Kidney (tissue), 14 donors: ENCODE results near the gene ANAPC15. TPM values are rescaled to one million over a fixed set of nuclear protein-coding genes. Genes with fewer than 3 reads are reported as not detected.

Experiments
- DNase-seq, 5 donors: peaks; one replicate each; pipeline ENCODE4 v3.0.0-alpha.2; 2013 to 2020
- FAIRE-seq: peaks from 2 replicates; lab custom pipeline; 2012; peaks lifted over from hg19 to GRCh38; lab: Jason Lieb, UNC
- H3K27ac ChIP-seq, 2 donors: one replicate each; pipeline ENCODE4 v1.7.0; 2013; ENCODE audit warnings: low read depth in 2 of 2, low read length in 2 of 2, inconsistent platforms in 1 of 2
- H3K27me3 ChIP-seq: one replicate; pipeline ENCODE4 v1.7.1; 2013; ENCODE audit warnings: low read length, inconsistent platforms; ENCODE audit not compliant: control insufficient read depth, insufficient read depth
- H3K36me3 ChIP-seq, 3 donors: one replicate each; pipeline versions ENCODE4 v1.7.0 to v1.7.1; 2013; ENCODE audit warnings: low read length in 3 of 3, control low read depth in 1 of 3, inconsistent platforms in 1 of 3; ENCODE audit not compliant: insufficient read depth in 3 of 3, control insufficient read depth in 2 of 3
- H3K4me1 ChIP-seq, 3 donors: one replicate each; pipeline versions ENCODE4 v1.7.0 to v1.7.1; 2013; ENCODE audit warnings: low read length in 3 of 3, inconsistent platforms in 1 of 3, low read depth in 1 of 3; ENCODE audit not compliant: control insufficient read depth in 2 of 3, insufficient read depth in 2 of 3
- H3K4me3 ChIP-seq, 3 donors: one replicate each; pipeline versions ENCODE4 v1.7.0 to v1.8.1; 2013; ENCODE audit warnings: low read length in 3 of 3, control low read depth in 1 of 3, inconsistent platforms in 1 of 3
- H3K9ac ChIP-seq, 3 donors: one replicate each; pipeline versions ENCODE4 v1.7.0 to v1.7.1; 2013; ENCODE audit warnings: low read length in 3 of 3, control low read depth in 1 of 3, inconsistent platforms in 1 of 3
- H3K9me3 ChIP-seq, 3 donors: one replicate each; pipeline versions ENCODE4 v1.7.0 to v1.7.1; 2013; ENCODE audit warnings: low read length in 3 of 3, control low read depth in 1 of 3, inconsistent platforms in 1 of 3; ENCODE audit not compliant: control insufficient read depth in 2 of 3, insufficient read depth in 1 of 3
- intact Hi-C: fragments of 100-400 bp; cut with DNase I; formaldehyde crosslinking; loops from one replicate; pipeline ENCODE4 v1.11.1; 2022
- polyA plus RNA-seq: library from polyadenylated mRNA; stranded (reverse); fragments of 350-450 nt; fragmentation: Illumina TruSeq; extraction: RNeasy Lipid Tissue Mini Kit (QIAGEN cat#74804); gene quantifications from one replicate; pipeline ENCODE4 v1.2.3, GENCODE V29; 2014; ENCODE audit warnings: low read depth, low replicate concordance; ENCODE audit not compliant: insufficient read depth
- total RNA-seq: library from RNA; stranded (reverse); fragmentation: NEBNext Ultra II Directional; extraction: Animal tissue kit (Norgen Biotek cat#: 25700); gene quantifications from one replicate; pipeline ENCODE4 v1.2.1, GENCODE V29; 2021
- TF ChIP-seq, protein P1 (sequence below): IDR thresholded peaks from 3 replicates; pipeline ENCODE4 v1.5.1; 2012; ENCODE audit warnings: mild to moderate bottlenecking, moderate library complexity, borderline replicate concordance; ENCODE audit not compliant: insufficient read depth; ENCODE audit errors: extremely low read depth
- donor health status: control.
- donor health status: control.
- donor health status: control.
- donor health status: control.
- donor health status: control.
- donor health status: DM: yes; HTN: yes; CAD: no.
- donor health status: Normal renal cell carcinoma (clear cell type).

Gene ANAPC15
- total and polyA plus RNA-seq, 2 donors from 2014 or later = 30.0 to 79.8 TPM

GRCh38 chr11:72081184-72081644, 31.3 kb downstream of the ANAPC15 start:
- H3K4me1 ChIP-seq = peaks cover 0 to 6% (median 4%) of the 10 kb centered on the region in 3 donors

DNA sequence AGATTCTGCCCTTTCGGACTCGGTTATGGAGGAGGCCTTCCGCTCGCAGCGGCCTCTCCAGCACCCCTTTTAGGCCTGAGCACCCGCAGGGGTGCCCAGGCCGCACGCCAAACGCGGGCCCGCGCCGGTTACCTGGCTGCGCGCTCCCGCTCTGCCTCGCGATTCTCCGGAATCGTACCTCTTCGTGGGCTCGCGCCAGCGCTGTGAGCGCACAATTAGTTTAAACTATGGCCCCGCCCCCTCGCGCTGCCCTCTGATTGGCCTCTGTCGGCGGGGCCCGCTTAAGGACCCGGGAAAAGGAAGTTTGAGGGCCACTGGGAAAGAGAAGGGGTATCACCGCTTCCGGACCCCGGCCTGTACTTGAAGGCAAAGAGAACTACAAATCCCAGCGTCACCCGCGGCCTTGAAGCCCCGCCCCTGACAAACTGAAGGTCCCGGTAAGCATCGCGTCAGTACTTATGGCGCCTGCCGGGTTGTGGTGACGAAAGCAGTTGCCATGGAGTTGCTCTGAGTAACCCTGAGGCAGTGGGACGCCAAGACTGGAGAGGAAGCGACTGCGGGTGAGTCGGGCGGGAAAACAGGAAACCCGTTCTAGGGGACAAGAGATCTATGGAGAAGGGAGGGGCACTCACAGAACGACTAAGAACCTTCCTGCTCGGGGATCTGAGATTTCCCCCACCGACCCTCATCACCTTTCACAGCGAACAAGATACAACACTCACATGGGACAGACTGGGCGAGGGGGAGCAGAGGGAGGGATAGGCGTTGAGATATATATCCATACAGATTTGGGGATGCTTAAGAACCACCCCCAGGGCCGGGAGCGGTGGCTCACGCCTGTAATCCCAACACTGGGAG, 31.9 kb downstream of the ANAPC15 start, which contains the start of the genes LRRC51 and NUMA1:
TSS of gene LRRC51 (plus strand) at position 525 of the 858 bp plus-strand sequence. CDS start 8,234 bp downstream, outside the sequence.
TSS of gene NUMA1 (minus strand) at position 217 of the 858 bp plus-strand sequence. CDS start 44,599 bp downstream, outside the sequence.
- FAIRE-seq (peak; percentile 98), DNase-seq (peak; percentile 100)
- intact Hi-C loops = no loop called here
- TF ChIP-seq, protein P1, sequence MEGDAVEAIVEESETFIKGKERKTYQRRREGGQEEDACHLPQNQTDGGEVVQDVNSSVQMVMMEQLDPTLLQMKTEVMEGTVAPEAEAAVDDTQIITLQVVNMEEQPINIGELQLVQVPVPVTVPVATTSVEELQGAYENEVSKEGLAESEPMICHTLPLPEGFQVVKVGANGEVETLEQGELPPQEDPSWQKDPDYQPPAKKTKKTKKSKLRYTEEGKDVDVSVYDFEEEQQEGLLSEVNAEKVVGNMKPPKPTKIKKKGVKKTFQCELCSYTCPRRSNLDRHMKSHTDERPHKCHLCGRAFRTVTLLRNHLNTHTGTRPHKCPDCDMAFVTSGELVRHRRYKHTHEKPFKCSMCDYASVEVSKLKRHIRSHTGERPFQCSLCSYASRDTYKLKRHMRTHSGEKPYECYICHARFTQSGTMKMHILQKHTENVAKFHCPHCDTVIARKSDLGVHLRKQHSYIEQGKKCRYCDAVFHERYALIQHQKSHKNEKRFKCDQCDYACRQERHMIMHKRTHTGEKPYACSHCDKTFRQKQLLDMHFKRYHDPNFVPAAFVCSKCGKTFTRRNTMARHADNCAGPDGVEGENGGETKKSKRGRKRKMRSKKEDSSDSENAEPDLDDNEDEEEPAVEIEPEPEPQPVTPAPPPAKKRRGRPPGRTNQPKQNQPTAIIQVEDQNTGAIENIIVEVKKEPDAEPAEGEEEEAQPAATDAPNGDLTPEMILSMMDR = no peak
- Histone ChIP-seq H3K27me3 (no peaks in the 10 kb centered on the region), H3K27ac (peak within 1 kb of the TSS; percentile 91 to 96), H3K9me3 (no peaks in the 10 kb centered on the region), H3K36me3 (no peaks in the 10 kb centered on the region), H3K9ac (peak within 1 kb of the TSS; percentile 79 to 97 (median 88)), H3K4me1 (peaks cover 0 to 6% (median 4%) of the 10 kb centered on the region in 3 donors), H3K4me3 (peak within 1 kb of the TSS; percentile 79 to 96 (median 88))

More at GRCh38 chr11:72081184-72081644, 31.3 kb downstream of the ANAPC15 start:
- Histone ChIP-seq H3K9me3 (no peaks in the 10 kb centered on the region), H3K36me3 (no peaks in the 10 kb centered on the region), H3K27me3 (no peaks in the 10 kb centered on the region), H3K9ac (peak overlapping the region in 2 of 3 donors; percentile 88 to 97), H3K27ac (peak overlapping the region; percentile 85 to 96), H3K4me3 (peak overlapping the region; percentile 79 to 96 (median 88))
- FAIRE-seq (no peak), DNase-seq (no peak)
- TF ChIP-seq, protein P1 = no peak
- intact Hi-C loops = no loop called here

DNA sequence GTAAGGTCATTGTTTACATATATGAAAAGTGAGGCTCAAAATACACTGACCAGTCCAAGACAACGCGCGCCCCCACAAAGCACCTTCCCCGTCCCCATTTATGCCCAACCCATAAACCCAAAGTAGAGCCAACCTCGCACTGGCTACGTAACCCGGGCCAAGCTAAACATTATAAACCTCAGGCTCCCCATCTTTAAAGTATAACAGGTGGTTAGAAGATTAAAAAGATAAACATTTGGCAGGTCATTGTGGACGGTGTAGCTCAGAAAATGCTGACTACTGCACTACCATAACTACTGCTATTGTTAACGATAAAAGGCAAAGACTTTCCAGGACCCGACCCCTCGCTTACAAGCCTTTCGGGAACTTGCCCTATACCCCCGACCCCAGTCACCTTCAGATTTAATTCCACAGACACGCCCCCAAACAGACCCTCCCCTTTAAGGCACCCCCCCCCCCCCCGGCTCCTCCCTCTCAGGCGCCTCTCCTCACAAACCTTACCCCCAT, 32.6 kb downstream of the ANAPC15 start:
- Histone ChIP-seq H3K4me3 (peak overlapping the region; percentile 79 to 96 (median 86)), H3K27me3 (no peaks in the 10 kb centered on the region), H3K9ac (peak overlapping the region; percentile 76 to 86 (median 79)), H3K36me3 (no peaks in the 10 kb centered on the region), H3K27ac (peak overlapping the region; percentile 91 to 93), H3K9me3 (no peaks in the 10 kb centered on the region), H3K4me1 (peaks cover 0 to 6% (median 4%) of the 10 kb centered on the region in 3 donors)
- FAIRE-seq (no peak), DNase-seq (peak in 2 of 5 donors; percentile 45 to 68)
- intact Hi-C loops = no loop called here
- TF ChIP-seq, protein P1 = no peak
